ENCODE results near the gene PIK3CA.

- no peak for TF ChIP-seq POLR2A (IDR thresholded peaks at IDR 0.05)
- TF ChIP-seq CTCF (IDR thresholded peaks at IDR 0.05), result no peak
These were observed 49.6 kb upstream of the PIK3CA start for GRCh38 chr3:179098388-179099077.
